LNCaP clone FGC (cell line): ENCODE data around the gene FAM181A.

Experiments used
- DNase-seq: peaks from one replicate; pipeline ENCODE4 v3.0.0-alpha.2; 2011; ENCODE audit warnings: low read depth
- H3K4me3 ChIP-seq: 2 replicates; pipeline ENCODE4 v1.5.1; 2011; ENCODE audit warnings: mild to moderate bottlenecking, low read depth, low read length, control low read depth
- CTCF ChIP-seq: IDR thresholded peaks from 2 replicates; pipeline ENCODE4 v1.5.1; 2012; ENCODE audit warnings: mild to moderate bottlenecking; ENCODE audit not compliant: control insufficient read depth, insufficient read depth; ENCODE audit errors: extremely low read depth

The FAM181A gene

GRCh38 chr14:93973607-93974006 lies 46.5 kb downstream of the FAM181A start:
- no peak for DNase-seq
- no peak for TF ChIP-seq CTCF
- no peak overlapping the region for H3K4me3 ChIP-seq

- no peak for DNase-seq
- no peak for TF ChIP-seq CTCF
- no peak overlapping the region for H3K4me3 ChIP-seq
Measured at GRCh38 chr14:93974299-93974698, 47.2 kb downstream of the FAM181A start.

GRCh38 chr14:93974833-93975232 lies 47.7 kb downstream of the FAM181A start:
- no peak overlapping the region for H3K4me3 ChIP-seq
- TF ChIP-seq CTCF, result no peak
- no peak for DNase-seq

GRCh38 chr14:93975791-93976476 lies 48.8 kb downstream of the FAM181A start:
- no peak overlapping the region for H3K4me3 ChIP-seq
- no peak for TF ChIP-seq CTCF
- DNase-seq, result no peak

DNA sequence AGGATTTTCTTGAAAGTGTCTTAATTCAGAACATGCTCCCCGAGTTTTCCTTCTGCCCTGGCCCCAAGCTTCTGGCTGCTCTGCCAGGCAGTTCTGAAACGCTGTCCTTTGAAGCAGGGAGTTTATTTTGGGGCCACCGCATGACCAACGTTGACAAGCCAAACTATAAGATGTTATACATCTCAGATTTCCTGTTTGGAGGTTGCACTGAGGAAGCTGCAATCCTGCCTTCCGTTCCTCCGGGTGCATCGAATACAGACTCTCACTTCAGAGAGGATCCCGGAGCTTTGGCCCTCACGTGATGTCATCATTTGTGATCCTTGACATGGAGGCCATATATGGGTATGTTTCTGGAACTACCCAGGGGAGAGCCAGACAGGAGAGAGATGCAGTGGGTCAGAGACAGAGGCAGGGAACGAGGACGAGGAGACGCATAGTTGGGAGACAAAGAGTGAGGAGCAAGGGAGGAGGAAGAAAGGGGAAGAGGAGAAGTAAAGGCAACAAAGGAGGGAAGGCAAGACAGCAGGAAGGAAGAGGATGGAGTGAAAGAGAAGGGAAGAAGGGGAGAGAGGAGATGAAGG lies 49.4 kb downstream of the FAM181A start, which contains the start of gene ASB2:
ASB2 (minus strand) TSS at position 94 of the 581 bp plus-strand sequence. CDS start 12,031 bp downstream, outside the sequence.
- no peak for TF ChIP-seq CTCF
- no peak for DNase-seq
- H3K4me3 ChIP-seq, result no peak within 1 kb of the TSS

DNA sequence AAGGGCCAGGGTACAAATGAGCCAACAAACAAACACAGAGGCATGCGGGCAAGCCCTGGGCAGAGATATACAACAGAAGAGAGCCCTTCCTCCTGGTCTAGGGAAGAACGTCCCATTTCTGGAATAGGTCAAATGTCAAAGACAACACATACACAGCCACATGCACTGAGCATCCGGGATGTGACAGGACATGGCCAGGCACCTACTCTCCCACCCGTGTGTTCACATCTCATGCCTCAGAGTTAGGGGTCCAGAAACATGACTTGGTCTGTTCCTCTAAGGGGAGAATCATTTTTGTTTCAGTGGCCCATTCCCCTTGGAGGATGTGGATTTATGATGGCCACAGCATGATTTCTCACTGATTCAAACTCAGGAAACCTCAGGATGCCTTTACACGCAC lies 50.0 kb downstream of the FAM181A start:
- TF ChIP-seq CTCF, result no peak
- H3K4me3 ChIP-seq, result no peak overlapping the region
- no peak for DNase-seq
